GM12878 (cell line): ENCODE measurements around the gene CLCN2. TPM values are rescaled to one million over a fixed set of nuclear protein-coding genes. Genes with fewer than 3 reads are reported as not detected.

ENCODE experiments used
- BRCA1 ChIP-seq: IDR thresholded peaks from 2 replicates; pipeline ENCODE4 v1.6.1; 2011; ENCODE audit warnings: low read depth, low read length, improper control_type of control experiment
- CUX1 ChIP-seq: IDR thresholded peaks from 2 replicates; pipeline ENCODE4 v1.6.1; 2012; ENCODE audit warnings: improper control_type of control experiment, low read depth, low read length; ENCODE audit not compliant: insufficient replicate concordance
- ELK1 ChIP-seq: IDR thresholded peaks from 2 replicates; pipeline ENCODE4 v1.6.1; 2012; ENCODE audit warnings: low read depth, low read length, improper control_type of control experiment
- IRF5 ChIP-seq: fragments of 450-650 bp; IDR thresholded peaks from 2 replicates; pipeline ENCODE4 v1.6.1; 2017; ENCODE audit warnings: borderline replicate concordance
- KAT2A ChIP-seq: conservative IDR thresholded peaks from 2 replicates; pipeline ENCODE4 v1.6.1; 2011; ENCODE audit warnings: low read depth, low read length; ENCODE audit not compliant: control insufficient read depth
- MLLT1 ChIP-seq: fragments of 450-650 bp; IDR thresholded peaks from 2 replicates; pipeline ENCODE4 v1.6.1; 2016; ENCODE audit warnings: mild to moderate bottlenecking
- NFIC ChIP-seq: IDR thresholded peaks from 2 replicates; pipeline ENCODE4 v1.6.1; 2012; ENCODE audit warnings: low read depth, mild to moderate bottlenecking, inconsistent platforms, low read length, moderate library complexity
- POU2F2 ChIP-seq: IDR thresholded peaks from 3 replicates; pipeline ENCODE4 v1.6.1; 2011; ENCODE audit warnings: low read depth, mild to moderate bottlenecking, low read length, borderline replicate concordance
- SMC3 ChIP-seq: IDR thresholded peaks from 2 replicates; pipeline ENCODE4 v1.6.1; 2011; ENCODE audit warnings: low read length, improper control_type of control experiment, borderline replicate concordance
- polyA plus RNA-seq, 11 experiments: library from polyadenylated mRNA; depleted of rRNA in 4 of 11; unstranded in 6 of 11; stranded (reverse) in 5 of 11; fragments of >200 nt; fragmentation: Nextera tagmentation in 4 of 11; fragmentation: Illumina TruSeq in 1 of 11; extraction: Ambion mirVana in 4 of 11; extraction: Trizol in 1 of 11; gene quantifications; 1 replicate in 1 of 11; 2 replicates in 10 of 11; pipeline versions ENCODE4 v1.2.1 to v1.2.3, GENCODE V29; 2011 to 2016; ENCODE audit warnings: inconsistent platforms in 2 of 11, missing spikeins in 2 of 11, low read depth in 1 of 11
- total RNA-seq, 4 experiments: library from RNA; depleted of rRNA in 3 of 4; stranded (reverse); fragments of >200 nt in 3 of 4; fragmentation: Illumina TruSeq in 1 of 4; extraction: Trizol in 1 of 4; gene quantifications; 2 replicates each; pipeline versions ENCODE4 v1.2.1 to v1.2.3, GENCODE V29; 2013 to 2021

Gene CLCN2
- total and polyA plus RNA-seq, 10 of the 15 experiments (the other 5 are each of a cell fraction or from before 2014, with no cell fraction given), result 0.13 to 2.6 (median 0.85) TPM; not detected in 1

GRCh38 chr3:184317201-184317600 lies 44.2 kb downstream of the CLCN2 start (continued):
- TF ChIP-seq CUX1 (no peak), MLLT1 (no peak), POU2F2 (no peak), SMC3 (no peak), KAT2A (no peak), IRF5 (no peak), NFIC (no peak), BRCA1 (no peak), ELK1 (no peak)
